ENCODE results near the gene GAA. TPM values are rescaled to one million over a fixed set of nuclear protein-coding genes. Genes with fewer than 3 reads are reported as not detected.
A peak's percentile ranks its signal among the peaks of the same experiment; 100 is the strongest.

The GAA gene
- total RNA-seq, 1 donor = 76.7 TPM

DNA sequence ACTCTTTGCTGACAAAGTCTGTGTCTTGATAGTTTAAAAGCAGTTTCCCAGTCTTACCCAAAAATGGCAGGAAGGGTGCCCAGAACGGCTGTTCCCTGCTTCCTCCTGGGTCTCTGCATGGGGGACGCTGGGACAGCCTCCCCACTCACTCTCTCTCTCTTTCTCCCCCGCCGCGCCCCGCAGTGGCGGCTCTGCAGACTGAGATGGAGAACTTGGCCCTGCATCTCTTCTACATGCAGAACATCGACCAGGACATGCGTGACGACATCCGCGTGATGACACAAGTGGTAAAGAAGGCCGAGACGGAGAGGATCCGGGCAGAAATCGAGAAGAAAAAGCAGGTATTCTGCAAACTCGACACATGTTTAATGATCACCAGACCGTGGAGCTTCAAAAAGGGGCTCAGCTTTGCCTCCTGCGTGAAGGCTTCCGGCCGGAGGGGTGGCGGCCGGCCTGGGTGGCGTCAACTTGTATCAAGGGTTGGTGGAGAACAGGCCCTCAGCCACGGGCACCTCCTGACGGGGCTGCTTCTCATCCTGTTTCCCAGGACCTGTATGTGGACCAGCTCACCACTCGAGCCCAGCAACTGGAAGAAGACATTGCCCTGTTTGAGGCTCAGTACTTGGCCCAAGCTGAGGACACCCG lies 42.9 kb upstream of the GAA start:
- TF ChIP-seq, protein P1, sequence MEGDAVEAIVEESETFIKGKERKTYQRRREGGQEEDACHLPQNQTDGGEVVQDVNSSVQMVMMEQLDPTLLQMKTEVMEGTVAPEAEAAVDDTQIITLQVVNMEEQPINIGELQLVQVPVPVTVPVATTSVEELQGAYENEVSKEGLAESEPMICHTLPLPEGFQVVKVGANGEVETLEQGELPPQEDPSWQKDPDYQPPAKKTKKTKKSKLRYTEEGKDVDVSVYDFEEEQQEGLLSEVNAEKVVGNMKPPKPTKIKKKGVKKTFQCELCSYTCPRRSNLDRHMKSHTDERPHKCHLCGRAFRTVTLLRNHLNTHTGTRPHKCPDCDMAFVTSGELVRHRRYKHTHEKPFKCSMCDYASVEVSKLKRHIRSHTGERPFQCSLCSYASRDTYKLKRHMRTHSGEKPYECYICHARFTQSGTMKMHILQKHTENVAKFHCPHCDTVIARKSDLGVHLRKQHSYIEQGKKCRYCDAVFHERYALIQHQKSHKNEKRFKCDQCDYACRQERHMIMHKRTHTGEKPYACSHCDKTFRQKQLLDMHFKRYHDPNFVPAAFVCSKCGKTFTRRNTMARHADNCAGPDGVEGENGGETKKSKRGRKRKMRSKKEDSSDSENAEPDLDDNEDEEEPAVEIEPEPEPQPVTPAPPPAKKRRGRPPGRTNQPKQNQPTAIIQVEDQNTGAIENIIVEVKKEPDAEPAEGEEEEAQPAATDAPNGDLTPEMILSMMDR (IDR thresholded peaks at IDR 0.05; ENCODE audit: extremely low read depth, low read depth, low read length) = no peak
- Histone ChIP-seq H3K27ac (ENCODE audit: low read depth, low read length) (no peak overlapping the region), H3K9me3 (ENCODE audit: low read depth, low read length) (no peaks in the 10 kb centered on the region), H3K27me3 (ENCODE audit: insufficient read depth, low read length) (no peaks in the 10 kb centered on the region), H3K4me2 (ENCODE audit: insufficient read depth, low read length) (no peak overlapping the region), H2AFZ (ENCODE audit: low read length) (no peak overlapping the region), H3K79me2 (ENCODE audit: insufficient read depth, low read length) (no peaks in the 10 kb centered on the region), H3K36me3 (ENCODE audit: insufficient read depth, low read length) (no peaks in the 10 kb centered on the region), H4K20me1 (ENCODE audit: insufficient read depth, low read length) (no peaks in the 10 kb centered on the region), H3K4me1 (ENCODE audit: insufficient read depth, low read length) (no peaks in the 10 kb centered on the region), H3K4me3 (ENCODE audit: insufficient read depth, low read length) (no peak overlapping the region)
- peak; percentile 35 for DNase-seq (ENCODE audit: insufficient read length, low spot score, missing footprints)

DNA sequence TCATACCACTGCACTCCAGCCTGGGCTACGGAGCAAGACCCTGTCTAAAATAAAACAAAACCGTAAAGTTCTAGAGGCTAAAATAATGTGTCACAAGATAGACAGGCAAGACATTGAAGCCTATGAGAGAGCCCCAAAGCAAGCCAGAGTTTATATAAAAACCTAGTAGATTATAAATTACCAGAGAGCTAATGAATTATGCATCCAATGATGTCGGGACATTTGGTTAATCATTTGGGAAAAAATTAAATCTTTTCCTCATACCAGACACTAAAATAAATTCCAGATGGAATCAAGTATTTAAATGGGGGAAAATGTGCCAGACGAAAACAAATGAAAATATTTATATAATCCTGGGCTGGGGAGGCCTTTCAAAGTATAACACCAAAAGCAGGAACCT lies 40.7 kb upstream of the GAA start:
- no peaks in the 10 kb centered on the region for H3K27me3 ChIP-seq (ENCODE audit: insufficient read depth, low read length)
- DNase-seq (ENCODE audit: insufficient read length, low spot score, missing footprints) = no peak
- no peak overlapping the region for H3K4me2 ChIP-seq (ENCODE audit: insufficient read depth, low read length)

DNA sequence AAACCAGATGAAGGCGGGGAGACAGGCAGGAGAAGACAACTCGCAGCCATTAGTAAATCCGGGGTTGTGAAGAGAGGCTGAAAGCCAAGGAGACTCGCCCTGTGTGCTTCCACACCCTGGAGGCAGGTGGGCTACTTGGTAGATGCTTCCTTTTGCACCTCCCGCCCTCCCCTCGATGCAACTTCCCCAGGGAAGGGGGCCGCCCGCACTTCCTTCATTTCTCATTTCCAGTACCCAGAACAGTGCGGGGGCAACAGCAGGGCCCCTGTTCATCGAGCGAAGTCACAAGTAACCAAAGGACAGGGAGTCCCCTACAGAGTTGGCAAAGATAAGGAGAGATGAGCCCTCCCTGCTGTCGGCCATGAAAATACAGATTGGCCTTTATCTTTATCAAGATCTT lies 40.0 kb upstream of the GAA start:
- no peaks in the 10 kb centered on the region for H3K9me3 ChIP-seq (ENCODE audit: low read depth, low read length)
- H3K4me1 ChIP-seq (ENCODE audit: insufficient read depth, low read length) = no peaks in the 10 kb centered on the region
- no peaks in the 10 kb centered on the region for H3K36me3 ChIP-seq (ENCODE audit: insufficient read depth, low read length)
- DNase-seq (ENCODE audit: insufficient read length, low spot score, missing footprints) = peak; percentile 9
- TF ChIP-seq, protein P1 (IDR thresholded peaks at IDR 0.05; ENCODE audit: extremely low read depth, low read depth, low read length) = no peak
- H3K27me3 ChIP-seq (ENCODE audit: insufficient read depth, low read length) = no peaks in the 10 kb centered on the region
- H3K4me3 ChIP-seq (ENCODE audit: insufficient read depth, low read length) = no peak overlapping the region
- H3K4me2 ChIP-seq (ENCODE audit: insufficient read depth, low read length) = no peak overlapping the region
- no peaks in the 10 kb centered on the region for H4K20me1 ChIP-seq (ENCODE audit: insufficient read depth, low read length)
- H2AFZ ChIP-seq (ENCODE audit: low read length) = no peak overlapping the region
- H3K27ac ChIP-seq (ENCODE audit: low read depth, low read length) = no peak overlapping the region
- H3K79me2 ChIP-seq (ENCODE audit: insufficient read depth, low read length) = no peaks in the 10 kb centered on the region

More for the DNA sequence above, 40.7 kb upstream of the GAA start:
- H3K79me2 ChIP-seq (ENCODE audit: insufficient read depth, low read length) = no peaks in the 10 kb centered on the region
- no peaks in the 10 kb centered on the region for H3K36me3 ChIP-seq (ENCODE audit: insufficient read depth, low read length)
- TF ChIP-seq, protein P1 (IDR thresholded peaks at IDR 0.05; ENCODE audit: extremely low read depth, low read depth, low read length) = no peak
- no peak overlapping the region for H3K27ac ChIP-seq (ENCODE audit: low read depth, low read length)
- H4K20me1 ChIP-seq (ENCODE audit: insufficient read depth, low read length) = no peaks in the 10 kb centered on the region
- no peak overlapping the region for H3K4me3 ChIP-seq (ENCODE audit: insufficient read depth, low read length)
- H3K9me3 ChIP-seq (ENCODE audit: low read depth, low read length) = no peaks in the 10 kb centered on the region
- H2AFZ ChIP-seq (ENCODE audit: low read length) = no peak overlapping the region
- no peaks in the 10 kb centered on the region for H3K4me1 ChIP-seq (ENCODE audit: insufficient read depth, low read length)

DNA sequence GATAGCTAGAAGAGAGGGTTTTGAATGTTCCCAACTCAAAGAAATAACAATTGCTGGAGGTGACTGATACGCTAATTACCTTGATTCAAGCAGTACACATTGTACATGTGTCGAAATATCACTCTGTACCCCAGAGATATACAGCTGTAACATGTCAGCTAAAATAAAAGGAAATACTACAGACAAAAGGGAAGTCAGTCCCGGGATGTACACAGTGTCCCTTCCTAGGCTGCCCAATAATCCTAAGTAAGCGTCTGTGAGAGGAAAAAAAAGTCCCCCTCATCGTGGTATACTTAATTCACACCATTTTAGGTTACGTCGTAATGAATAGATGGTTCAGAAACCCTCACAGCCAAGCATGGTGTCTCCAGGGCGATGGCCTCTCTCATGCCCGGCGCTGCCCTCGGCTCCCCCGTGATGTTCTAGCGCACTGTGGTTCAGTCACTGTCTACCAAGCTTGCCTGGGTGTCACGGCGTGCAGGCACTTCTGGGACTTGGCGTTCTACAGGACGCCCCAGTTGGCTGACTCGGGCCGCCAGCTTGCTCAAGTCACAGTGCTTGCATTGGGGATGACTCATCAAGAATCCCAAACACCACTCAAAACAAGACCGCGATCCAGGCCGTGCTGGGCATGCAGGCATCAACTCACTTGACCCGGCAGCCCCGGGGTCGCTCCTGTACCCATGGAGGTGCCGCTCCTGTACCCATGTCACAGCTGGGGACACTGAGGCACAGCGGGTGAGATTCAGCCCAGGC lies 37.4 kb upstream of the GAA start:
- no peaks in the 10 kb centered on the region for H3K27me3 ChIP-seq (ENCODE audit: insufficient read depth, low read length)
- peak; percentile 92 for DNase-seq (ENCODE audit: insufficient read length, low spot score, missing footprints)
- TF ChIP-seq, protein P1 (IDR thresholded peaks at IDR 0.05; ENCODE audit: extremely low read depth, low read depth, low read length) = no peak
- H3K79me2 ChIP-seq (ENCODE audit: insufficient read depth, low read length) = no peaks in the 10 kb centered on the region
- peaks cover 3% of the 10 kb centered on the region for H3K4me1 ChIP-seq (ENCODE audit: insufficient read depth, low read length)
- H3K4me3 ChIP-seq (ENCODE audit: insufficient read depth, low read length) = no peak overlapping the region
- H2AFZ ChIP-seq (ENCODE audit: low read length) = peak overlapping the region; percentile 39
- no peaks in the 10 kb centered on the region for H4K20me1 ChIP-seq (ENCODE audit: insufficient read depth, low read length)
- H3K36me3 ChIP-seq (ENCODE audit: insufficient read depth, low read length) = no peaks in the 10 kb centered on the region
- H3K27ac ChIP-seq (ENCODE audit: low read depth, low read length) = no peak overlapping the region
- no peak overlapping the region for H3K4me2 ChIP-seq (ENCODE audit: insufficient read depth, low read length)
- H3K9me3 ChIP-seq (ENCODE audit: low read depth, low read length) = no peaks in the 10 kb centered on the region
